ENCODE results near the gene RPL12.
A peak's percentile ranks its signal among the peaks of the same experiment; 100 is the strongest.

Gene RPL12

DNA sequence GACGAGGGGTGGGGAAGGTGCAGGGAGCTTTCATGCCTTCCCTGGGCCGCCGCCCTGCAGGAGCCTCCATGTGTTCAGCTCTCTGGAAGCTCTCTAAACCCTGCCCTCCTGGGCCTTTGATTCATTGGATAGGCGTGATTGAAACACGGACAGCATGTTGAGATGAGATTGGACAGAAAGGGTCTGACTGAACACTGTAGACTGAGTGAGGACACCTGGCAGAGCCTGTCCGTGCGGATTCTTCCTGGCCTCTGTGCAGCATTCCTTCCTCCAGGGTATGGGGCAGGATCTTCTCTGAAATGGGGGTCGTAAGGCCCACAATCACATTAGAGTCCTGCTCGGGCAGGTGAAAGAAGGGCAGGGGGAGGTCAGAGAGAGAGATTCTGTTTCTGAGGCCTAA lies 12.8 kb downstream of the RPL12 start:
- no peak for DNase-seq (ENCODE audit: low read depth)

DNA sequence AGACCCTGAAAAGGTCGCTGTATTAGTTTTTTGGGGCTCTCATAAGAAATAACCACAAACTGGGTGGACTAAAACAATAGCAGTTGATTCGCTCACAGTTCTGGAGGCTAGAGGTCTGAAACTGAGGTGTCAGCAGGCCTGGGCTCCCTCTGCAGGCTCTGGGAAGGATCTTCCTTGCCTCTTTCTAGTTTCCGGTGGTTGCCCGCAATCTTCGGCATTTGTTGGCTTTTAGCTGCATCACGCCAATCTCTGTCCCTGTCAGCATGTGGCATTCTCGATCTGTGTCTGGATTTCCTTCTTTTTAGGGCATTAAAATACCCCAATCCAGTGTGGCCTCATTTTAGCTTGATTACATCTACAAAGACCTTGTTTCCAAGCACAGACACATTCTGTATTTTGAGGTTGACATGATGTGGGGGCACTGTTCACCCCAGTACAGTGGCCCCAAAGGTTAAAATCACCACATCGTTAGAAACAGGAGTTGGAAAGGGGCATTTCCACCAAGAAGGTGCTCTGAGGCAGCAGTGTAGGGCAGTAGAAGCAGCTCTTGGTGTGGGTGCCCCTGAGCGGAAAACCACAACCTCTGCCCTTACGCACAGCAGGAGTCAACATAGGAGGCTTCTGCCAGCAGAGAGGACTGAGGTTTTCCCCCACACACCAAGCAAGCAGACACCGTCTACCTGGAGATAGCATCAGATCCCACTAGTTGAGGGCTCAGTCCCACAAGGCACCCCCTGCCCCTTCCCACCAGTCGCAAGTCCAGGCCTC lies 13.5 kb downstream of the RPL12 start:
- DNase-seq (ENCODE audit: low read depth), result no peak

DNA sequence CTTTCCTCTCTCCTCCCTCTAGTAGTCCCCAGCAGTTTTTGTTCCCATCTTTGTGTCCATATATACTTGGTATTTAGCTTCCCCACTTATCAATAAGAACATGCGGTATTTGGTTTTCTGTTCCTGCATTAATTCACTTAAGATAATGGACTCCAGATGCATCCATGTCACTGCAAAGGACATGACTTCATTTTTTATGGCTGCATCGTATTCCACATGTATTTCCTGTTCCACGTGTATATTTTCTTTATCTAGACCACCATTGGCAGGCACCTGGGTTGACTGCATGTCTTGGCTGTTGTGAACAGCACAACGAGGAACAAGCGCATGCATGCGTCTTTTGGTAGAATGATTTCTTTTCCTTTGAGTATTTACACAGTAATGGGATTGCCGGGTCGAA lies 20.8 kb downstream of the RPL12 start:
- DNase-seq (ENCODE audit: low read depth), result no peak

DNA sequence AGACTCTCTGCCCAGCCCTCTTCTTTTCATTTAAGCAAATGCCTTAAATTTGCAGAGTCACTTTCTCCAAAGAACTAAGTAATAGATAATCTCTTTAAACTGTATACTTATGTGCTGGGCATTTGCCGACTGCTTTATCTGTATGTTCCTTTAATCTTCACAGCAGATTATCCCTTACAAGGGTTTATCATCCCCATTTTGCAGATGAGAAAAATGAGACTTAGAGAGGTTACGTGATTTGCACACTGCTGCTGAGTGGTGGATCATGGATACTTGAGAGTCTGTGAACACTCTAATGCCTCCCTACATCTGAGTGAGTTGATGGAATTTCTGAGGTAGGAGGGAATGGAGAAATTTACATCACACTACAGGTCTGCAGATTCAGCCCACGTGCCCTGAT lies 22.9 kb downstream of the RPL12 start:
- DNase-seq (ENCODE audit: low read depth), result no peak

DNA sequence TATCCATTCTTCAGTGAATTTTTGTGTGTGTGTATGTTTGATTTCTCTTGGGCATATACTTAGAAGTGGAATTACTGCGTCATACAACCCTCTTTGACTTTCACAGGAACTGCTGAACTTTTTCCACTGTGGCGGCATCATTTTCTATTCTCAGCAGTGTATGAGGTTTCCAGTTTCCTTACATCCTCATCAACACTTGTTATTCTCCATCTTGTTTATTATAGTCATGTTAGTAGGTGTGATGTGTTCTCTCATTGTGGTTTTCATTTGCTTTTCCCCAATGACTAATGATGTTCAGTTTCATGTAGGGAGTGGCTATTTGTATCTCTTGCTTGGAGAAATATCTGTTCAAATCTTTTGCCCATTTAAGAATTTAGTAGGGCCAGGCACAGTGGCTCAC lies 24.4 kb downstream of the RPL12 start:
- peak; percentile 52 for DNase-seq (ENCODE audit: low read depth)

DNA sequence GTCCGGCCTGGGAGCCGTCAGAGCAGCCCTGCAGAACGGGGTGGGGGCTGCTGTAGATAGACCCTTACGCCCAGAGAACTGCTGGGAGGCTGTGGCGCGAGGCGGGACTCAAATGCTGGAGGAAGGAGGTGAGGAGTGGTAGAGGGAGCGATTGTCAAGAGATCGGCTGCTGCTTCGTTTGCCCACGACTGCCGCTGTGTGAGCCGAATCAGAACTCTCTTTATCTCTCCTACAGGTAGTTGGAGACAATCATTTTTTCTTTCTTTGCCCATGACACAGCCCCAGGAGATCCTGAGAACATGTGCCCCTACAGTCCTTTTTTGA lies 26.6 kb downstream of the RPL12 start:
- DNase-seq (ENCODE audit: low read depth), result no peak

DNA sequence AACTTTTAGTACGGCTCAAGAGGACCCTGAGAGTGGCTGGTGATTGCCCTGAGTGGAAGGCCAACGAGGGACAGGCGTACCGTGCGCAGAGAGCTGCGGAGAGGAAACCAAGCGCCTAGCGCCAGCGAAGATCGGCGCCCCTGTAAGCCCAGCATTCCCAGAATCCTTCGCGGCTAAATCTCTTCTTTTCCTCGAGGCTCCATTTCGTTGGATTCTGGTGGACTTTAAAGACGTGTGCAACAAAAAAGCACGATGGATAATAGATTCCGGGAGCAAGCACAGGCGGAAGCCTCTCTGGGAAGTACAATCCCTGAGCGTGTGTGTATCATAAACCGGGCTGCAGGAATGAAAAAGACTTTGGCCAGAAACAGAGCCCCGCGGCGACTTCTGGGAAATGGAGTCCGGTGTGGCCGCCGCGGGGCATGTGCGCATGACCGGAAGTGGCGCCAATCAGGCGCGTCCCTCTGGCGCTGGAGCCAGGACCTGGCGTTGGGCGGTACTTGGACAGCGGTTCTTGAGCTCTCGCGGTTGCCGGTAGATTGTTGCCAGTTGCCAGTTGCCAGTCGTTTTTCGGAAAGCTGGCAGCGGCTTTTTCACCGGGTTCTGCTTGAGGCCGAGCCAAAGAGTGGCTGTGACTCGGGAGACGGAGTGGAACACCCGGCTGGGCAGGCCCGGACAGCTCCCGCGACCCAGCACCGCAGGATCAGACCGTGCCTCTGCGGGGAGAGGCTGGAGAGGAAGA lies 27.1 kb downstream of the RPL12 start, which contains the start of gene ZNF79:
Gene ZNF79, plus strand, starts transcription at position 449 of the 742 bp plus-strand sequence. CDS start 406 bp downstream, outside the sequence.
- DNase-seq (ENCODE audit: low read depth), result peak; percentile 88

DNA sequence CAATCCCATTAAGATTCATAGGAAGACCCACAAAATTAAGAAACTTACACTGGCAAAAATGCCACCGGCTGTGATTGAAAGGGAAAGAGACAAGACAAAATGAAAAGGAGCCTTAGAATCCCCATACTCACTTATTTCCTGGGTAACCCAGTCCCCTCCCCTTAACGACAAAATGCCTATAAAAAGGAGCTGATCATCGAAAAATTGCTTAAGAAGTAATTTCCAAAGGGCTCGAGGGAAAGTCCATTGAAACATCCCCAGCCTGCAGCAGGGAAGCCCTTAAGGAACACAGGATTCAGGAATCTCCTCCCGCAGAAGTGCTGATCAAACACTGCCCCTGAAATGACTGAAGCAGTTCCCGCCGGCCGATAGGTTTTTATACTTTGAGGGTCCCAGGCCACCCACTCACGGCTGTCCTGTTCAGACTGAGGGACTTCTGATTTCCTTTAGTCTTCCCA lies 27.7 kb downstream of the RPL12 start:
- no peak for DNase-seq (ENCODE audit: low read depth)

DNA sequence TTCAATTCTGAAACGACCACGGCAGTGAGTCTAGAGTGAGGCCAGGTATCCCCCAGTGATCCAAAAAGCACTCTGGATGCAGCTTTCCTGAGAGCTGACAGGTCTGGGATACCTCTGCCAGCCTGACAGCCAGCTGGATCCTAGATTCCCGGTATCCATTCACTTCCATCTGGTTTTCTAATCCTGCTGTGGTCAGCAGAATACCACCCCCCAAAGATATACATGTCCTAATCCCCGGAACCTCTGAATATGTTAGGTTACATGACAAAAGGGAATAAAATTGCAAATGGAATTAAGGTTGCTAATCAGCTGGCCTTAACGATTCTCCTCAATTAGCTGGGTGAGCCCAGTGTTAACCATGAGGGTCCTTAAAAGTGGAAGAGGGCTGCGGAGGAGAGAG lies 28.4 kb downstream of the RPL12 start:
- no peak for DNase-seq (ENCODE audit: low read depth)

DNA sequence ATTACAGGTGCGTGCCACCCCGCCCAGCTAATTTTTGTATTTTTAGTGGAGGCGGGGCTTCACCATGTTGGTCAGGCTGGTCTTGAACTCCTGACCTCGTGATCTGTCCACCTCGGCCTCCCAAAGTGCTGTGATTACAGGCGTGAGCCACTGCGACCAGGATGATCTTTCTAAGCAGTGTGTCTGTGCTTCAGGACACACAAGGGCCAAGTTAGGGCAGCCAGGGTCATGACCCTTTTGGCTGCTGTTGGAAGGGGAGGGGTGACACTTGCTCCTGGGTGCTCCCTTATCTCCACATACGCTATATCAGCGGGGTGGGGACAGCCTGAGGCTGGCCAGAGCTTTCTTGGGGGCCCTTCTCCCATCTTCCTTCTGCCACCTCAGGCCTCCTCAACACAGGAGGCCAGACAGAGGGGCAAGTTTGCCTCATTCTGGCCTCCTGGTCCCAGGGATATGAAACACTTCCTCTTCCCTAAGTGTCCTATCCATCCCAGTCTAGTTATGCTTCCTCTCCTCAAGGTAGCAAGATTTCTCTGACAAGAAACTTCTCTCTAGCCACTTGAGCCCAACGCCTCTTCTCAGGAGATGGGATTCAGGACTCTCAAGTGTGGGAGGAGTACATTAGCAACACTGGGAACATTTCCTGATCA lies 28.9 kb downstream of the RPL12 start:
- no peak for DNase-seq (ENCODE audit: low read depth)

DNA sequence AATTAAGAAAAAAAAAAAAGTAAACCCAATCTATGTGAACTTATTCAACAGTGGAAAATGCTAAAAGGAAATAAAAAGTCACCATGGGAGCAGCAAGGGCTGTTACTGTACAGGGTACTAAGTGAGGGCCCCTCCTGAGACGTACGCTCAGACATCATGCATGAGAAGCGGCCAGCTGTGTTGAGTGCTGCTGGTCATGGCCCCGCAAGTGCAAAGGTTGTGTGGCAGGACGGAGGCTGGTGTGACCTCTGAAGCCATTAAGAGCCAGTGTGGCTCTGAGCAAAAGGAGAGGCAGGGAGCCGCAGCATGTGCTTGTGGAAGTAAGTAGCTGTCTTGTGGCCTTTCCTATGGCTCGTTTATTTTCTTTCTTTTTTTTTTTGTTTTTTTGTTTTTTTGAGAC lies 30.1 kb downstream of the RPL12 start:
- no peak for DNase-seq (ENCODE audit: low read depth)

DNA sequence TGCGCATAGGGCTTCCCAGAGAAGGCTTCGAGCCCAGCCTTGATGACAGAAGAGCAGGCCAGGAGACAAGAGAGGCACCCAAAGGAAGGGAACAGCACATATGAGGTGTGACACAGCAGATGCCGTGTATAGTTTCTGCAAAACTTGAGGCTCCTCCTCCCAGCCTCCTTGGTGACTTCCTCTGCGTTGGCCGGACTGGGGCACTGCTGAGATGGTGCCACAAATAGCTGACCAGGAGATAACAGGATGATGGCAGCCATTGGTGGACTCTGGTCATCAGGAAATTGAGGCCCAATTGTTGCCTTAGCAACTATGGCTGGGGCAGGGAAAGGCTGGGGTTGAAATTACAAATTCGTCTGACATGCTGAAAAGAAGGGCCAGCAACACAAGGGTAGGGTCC lies 31.9 kb downstream of the RPL12 start:
- DNase-seq (ENCODE audit: low read depth), result no peak

DNA sequence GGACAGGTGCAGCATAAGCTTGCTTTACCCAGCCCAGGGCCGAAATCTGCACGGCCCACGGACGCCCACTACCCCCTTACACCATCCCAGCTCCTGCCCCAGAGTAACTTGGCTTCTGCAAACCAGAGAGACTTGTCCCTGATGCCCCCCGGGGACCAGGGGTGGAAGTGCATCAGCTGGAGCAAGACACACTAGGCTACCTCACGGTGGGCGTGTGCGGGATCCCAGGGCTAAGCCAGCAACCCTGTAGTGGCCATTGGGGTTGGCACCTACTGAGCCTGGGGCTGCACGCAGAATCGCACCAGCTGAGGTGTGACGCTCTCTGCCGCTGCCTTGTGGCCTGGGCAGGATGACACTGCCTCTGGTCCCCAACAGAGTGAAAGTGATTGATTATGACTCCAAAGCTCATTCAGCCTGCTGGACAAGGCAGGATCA lies 33.2 kb downstream of the RPL12 start:
- peak; percentile 32 for DNase-seq (ENCODE audit: low read depth)

DNA sequence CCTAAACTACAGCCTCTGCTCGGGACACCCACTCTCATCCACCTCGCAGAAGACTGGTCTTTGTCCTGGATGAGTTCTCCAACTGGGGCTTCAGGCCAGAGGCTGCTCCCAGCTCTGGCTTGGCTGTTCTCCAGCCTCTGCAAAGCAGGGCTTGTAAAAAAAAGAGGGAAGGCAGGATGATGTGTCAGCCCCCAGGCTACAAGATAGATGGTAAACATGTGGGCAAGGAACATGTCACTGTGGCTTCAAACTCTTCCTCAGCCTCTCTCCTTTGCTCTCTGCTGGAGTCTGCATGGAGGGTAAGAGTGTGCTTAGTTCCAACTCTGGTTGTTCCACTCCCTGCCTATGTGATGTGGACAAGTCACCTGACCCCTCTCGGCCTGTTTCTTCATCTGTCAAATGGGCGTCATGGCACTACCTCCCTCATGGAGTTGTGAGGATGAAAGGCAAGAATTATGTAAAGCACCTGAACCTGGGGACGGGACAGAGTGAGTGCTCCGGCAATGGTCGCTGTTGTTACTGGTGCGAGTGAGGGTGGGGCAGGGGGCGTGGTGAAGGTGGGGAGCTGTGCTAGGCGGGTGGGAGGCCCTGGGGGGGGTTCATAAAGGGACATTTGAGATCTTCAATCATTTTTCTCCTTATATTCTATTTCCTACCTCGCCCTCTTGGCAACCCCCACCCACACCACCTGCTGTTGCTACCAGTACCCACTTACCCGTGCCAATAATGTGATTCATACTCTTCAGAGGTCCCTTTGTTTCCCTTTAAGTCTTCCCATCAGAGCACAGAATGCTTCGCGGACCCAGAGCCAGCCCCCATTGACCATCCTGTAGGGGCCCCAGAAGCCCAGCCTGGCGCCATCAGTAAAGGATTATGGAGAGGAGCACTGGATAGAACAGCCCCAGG lies 33.8 kb downstream of the RPL12 start:
- no peak for DNase-seq (ENCODE audit: low read depth)

DNA sequence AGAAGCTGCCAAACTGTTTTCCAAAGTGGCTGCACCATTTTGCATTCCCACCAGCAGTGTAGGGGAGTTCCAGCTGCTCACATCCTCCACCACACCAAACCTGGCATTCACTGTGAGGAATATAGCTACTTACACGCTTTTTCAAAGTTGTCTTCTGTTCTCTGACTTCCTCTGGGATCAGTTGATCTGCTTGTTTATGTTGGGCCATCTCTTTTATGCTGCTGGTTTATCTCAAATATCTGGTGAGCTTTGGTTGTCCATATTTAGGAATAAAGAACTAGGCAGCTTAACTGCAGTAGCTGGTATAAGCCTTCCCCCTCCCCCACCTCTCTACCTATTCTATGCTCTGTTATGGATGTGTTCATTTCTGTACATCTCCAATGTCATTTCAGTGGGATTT lies 35.5 kb downstream of the RPL12 start:
- DNase-seq (ENCODE audit: low read depth), result no peak

DNA sequence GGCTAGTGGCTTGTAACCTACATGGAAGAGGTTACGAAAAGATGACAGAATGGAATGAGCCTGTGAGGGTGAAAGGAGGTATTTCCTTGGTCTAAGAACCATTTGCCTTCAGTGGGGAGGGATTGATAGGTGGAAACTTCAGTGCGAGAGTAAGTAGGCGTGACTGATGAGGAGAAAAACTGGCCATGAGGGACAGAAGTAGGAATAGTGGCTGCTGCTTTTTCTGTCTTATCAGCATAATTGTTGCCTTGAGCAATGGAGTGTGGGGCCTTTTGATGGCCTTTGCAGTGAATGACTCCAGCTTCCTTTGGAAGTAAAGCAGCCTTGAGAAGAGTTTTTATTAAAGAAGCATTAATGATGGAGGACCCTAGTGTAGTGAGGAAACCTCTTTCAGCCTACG lies 36.1 kb downstream of the RPL12 start:
- DNase-seq (ENCODE audit: low read depth), result no peak

DNA sequence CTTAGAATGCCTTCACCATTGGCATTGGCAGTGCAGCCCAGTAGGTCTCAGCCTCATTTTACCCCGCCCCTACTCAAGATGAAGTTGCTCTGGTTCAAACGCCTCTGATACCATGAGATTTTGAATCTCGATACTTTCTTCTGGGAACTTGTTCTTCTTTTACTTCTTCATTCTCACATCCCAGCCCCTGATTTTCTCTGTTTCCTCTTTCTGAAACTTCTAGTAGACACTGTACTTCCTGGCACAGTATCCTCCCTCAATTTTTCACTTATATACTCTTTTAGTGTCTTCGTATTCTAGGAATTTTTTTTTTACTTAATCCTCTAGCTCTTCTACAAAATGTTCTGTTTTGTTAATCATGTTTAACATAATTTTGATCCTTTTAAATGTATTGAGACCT lies 40.1 kb downstream of the RPL12 start:
- no peak for DNase-seq (ENCODE audit: low read depth)

DNA sequence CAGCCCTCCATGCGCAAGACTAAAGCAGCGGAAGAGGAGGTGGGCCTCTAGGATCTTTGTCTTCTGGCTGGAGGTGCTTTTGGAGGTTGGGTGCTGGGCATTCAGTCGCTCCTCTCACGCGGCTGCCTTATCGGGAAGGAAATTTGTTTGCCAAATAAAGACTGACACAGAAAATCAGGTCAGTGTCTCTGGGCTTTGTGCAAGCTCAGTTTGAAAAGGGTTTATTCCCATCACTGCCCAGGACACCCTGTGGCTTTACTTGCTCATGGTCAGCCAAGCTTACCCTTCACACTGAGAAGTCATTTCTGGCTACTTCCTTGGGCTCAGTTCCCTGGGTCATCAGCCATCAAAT lies 43.7 kb downstream of the RPL12 start:
- no peak for DNase-seq (ENCODE audit: low read depth)

DNA sequence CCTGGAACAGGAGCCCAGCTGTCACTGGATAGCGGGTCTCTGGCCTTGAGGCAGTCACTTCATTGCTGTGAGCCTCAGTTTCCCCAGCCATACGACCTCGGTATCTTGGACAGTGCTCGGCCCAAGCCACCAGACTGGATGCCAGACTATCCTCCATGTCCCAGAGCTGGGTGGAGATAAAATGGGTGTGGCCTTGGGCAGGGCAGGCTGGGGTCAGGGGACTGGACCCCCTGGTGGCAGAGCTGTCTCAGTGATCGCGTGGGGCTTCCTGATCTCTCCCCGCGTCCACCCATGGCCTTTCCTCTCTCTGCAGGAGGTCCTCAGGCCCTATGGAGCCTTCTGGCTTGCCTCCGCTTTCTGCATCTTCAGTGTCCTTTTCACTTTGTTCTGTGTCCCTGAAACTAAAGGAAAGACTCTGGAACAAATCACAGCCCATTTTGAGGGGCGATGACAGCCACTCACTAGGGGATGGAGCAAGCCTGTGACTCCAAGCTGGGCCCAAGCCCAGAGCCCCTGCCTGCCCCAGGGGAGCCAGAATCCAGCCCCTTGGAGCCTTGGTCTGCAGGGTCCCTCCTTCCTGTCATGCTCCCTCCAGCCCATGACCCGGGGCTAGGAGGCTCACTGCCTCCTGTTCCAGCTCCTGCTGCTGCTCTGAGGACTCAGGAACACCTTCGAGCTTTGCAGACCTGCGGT lies 44.3 kb downstream of the RPL12 start:
- no peak for DNase-seq (ENCODE audit: low read depth)

DNA sequence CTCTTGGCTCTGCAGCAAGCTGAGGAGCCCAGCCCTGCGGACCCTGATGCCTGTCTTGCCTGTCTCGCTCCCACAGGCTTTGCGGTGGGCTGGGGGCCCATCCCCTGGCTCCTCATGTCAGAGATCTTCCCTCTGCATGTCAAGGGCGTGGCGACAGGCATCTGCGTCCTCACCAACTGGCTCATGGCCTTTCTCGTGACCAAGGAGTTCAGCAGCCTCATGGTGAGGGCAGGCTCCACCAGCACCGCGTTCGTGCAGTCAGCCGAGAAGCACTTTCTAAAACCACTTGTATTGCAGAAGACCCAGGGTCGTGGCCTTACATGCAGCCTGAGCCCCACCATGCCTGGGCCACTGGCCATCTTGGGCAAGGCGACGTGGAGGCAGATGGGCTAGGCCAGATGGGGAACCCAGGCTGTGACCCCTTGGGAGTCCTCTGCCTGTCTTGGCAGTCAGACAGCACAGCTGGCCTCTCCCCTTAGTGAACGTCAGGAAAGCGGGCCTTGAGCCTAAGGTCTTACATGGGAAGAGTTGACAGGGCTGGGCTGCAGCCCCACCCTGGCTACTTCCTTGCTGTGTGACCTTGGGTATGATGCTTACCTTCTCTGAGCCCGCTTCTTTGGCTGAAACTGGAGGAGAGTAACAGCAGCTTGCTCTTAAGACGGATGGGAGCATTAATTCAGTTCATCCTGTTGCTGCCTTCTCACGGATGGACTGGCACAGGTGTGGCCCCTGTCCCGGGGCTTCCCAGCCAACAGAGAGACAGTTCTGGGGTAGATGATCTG lies 45.7 kb downstream of the RPL12 start:
- DNase-seq (ENCODE audit: low read depth), result no peak

DNA sequence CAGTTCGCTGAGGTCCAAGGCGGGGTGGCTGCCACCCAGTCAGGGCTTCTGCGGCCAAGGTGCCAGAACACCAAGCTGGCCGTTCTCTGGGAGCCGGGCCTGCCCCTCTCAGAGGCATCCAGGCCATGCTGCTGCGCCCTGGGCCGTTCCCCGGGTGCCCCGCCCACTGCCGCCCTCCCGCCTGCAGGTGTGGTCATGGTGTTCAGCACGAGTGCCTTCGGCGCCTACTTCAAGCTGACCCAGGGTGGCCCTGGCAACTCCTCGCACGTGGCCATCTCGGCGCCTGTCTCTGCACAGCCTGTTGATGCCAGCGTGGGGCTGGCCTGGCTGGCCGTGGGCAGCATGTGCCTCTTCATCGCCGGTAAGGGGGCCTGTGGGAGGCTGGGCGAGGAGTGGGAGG lies 46.6 kb downstream of the RPL12 start:
- no peak for DNase-seq (ENCODE audit: low read depth)
